NCI-H2196 treated with DMSO at 0.1 percent for 48 hours (cell line): ENCODE measurements around the gene PLCD4.

Experiments
- DNase-seq: peaks from one replicate; lab custom pipeline; 2025; ENCODE audit not compliant: unreplicated experiment; lab: John Stamatoyannopoulos, UW

Gene PLCD4

GRCh38 chr2:218607436-218608115 lies at the start of gene PLCD4:
TSS of gene PLCD4 (plus strand) at chr2:218607899. CDS start at chr2:218615740, 7,841 bp downstream.
- DNase-seq: peak; percentile 65

GRCh38 chr2:218557941-218558340 lies 49.8 kb upstream of the PLCD4 start:
- DNase-seq: no peak

- no peak for DNase-seq
Measured at GRCh38 chr2:218558986-218559385, 48.7 kb upstream of the PLCD4 start.

GRCh38 chr2:218564056-218564455 lies 43.6 kb upstream of the PLCD4 start:
- no peak for DNase-seq

- no peak for DNase-seq
Measured at GRCh38 chr2:218566296-218566695, 41.4 kb upstream of the PLCD4 start.

DNA sequence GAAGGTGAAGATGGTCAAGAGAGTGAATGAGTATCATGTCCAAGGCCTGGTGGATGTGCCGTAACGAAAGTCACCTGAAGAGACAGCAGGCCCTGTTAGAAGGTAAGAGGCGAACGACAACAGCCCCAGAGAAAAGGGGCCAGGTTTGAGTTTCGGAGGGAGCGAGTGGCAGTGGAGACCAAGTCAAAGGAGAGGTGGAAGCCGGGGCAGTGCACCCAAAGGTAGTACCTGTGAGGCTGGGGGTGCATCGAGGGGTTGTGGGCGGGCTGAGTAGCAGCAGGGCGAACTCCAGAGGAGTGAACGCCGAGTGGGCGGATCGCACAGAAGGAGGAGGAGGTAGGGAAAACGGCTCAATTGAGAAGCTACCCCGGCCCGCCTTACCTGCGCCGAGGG lies 39.9 kb upstream of the PLCD4 start:
- no peak for DNase-seq

GRCh38 chr2:218568190-218569037 lies 39.3 kb upstream of the PLCD4 start, which contains the start of the genes CNOT9 and USP37:
TSS of gene CNOT9 (plus strand) at chr2:218568839. CDS start at chr2:218568955, 116 bp downstream.
TSS of gene USP37 (minus strand) at chr2:218568351. CDS start at chr2:218558653, 9,698 bp downstream.
- peak; percentile 99 for DNase-seq

- peak; percentile 44 for DNase-seq
Measured at GRCh38 chr2:218569038-218569431, 38.7 kb upstream of the PLCD4 start.

GRCh38 chr2:218569661-218570500 lies 37.8 kb upstream of the PLCD4 start:
- DNase-seq: no peak

DNA sequence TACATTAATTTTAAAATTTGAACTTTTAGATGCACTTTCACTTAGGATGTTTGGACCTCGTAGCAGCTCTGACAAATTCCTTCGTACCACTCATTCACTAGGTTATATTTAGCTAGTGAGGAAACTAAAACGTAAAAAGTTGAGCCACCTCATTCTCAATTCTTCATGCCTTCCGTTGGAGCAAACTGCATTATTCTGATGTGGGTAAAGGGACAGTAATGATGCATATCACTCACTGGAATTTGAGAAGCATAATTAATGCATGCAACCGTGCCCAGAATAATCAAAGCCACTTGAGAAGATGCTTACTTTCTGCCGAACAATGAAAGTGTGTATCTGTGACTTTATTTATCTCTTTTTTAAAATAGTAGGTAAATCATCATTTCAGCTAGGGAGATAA lies 36.8 kb upstream of the PLCD4 start:
- DNase-seq: no peak

DNA sequence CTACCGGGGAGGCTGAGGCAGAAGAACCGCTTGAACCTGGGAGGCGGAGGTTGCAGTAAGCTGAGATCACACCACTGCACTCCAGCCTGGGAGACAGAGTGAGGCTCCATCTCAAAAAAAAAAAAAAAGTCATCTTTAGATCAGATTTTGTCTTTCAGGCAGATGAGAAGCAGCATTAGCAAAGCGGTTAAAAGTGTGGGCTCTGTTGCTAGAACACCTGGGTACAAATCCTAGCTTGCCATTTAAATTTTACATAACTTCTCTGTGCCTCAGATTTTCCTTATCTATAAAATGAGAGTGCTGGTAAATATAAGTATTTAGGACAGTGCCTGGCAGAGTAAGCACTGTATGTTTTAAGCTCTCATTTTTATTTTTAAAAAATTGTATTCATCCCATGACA lies 30.8 kb upstream of the PLCD4 start:
- DNase-seq: no peak

DNA sequence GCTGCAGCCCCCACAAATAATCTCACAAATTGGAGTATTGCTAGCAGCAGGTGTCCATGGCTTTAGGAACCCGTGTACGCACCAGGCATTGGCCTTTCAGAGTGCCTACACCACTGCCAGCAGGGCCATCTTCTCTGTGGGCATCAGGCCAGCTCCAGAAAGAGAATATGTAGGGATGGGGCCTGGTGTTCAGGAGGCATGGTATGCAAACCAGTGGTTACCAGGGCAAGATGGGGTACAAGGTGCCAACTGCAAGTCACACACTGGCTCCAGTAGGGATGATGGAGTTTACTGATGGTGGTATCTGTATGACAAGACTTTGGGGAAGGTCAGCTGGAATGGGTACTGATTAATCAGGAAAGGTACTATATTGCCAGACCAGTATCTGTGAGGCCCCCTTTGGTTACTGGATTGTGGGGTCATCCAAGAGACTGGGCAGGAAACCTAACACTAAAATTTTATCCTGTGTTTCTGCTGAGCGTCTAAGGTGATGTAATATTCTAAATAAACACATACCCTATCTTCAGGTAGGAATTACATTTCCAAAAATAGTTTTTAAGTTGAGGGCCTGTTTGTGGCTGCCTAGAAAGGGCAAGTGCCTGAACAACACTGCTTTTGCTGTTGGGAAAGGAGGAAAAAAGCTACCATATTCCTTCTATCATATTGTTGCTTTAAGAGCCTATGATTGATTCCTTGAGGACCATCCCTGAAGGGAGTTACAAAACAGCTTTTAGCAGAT lies 30.0 kb upstream of the PLCD4 start:
- DNase-seq: no peak

DNA sequence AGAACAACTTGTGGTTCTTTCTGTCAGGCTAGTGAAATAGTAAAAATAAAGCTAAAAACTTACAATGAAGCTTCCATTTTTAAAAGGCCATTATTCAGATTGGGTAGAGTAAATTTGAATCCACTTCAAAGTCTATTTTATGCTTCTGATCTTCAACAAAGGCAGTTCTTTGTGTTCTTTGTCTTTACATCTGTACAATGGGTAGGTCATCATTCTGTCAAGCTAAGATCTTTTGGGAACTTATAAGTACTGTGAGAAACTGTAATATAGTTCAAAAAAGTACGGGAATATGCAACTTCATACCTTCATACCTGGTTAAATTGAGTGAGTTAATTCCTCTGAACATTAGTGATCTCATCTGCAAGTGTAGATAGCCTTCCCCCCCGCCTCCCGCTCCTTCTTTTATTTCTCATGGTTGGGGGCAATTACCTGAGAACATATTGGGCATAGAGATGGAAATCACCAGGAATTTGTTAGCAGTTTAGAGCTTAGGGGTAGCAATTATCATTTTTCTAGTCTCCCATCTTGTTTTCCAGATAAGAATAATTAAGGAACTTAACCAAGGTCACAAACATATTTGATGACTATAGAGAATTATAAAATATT lies 29.3 kb upstream of the PLCD4 start:
- no peak for DNase-seq

GRCh38 chr2:218582076-218582475 lies 25.6 kb upstream of the PLCD4 start:
- no peak for DNase-seq

- no peak for DNase-seq
Measured at GRCh38 chr2:218583983-218584850, 23.5 kb upstream of the PLCD4 start.

DNA sequence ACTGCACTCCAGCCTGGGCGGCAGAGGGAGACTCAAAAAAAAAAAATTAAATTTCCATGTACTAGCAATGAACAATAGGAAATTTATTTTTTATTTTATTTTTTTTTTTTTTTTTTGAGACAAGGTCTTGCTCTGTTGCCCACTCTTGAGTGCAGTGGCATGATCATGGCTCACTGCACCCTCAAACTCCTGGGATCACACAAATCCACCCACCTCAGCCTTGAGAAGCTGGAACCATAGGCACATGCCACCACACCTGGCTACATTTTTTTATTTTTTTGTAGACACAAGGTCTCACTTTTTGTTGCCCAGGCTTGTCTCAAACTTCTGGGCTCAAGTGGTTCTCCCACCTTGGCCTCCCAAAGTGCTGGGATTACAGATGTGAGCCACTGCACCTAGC lies 22.2 kb upstream of the PLCD4 start:
- no peak for DNase-seq

DNA sequence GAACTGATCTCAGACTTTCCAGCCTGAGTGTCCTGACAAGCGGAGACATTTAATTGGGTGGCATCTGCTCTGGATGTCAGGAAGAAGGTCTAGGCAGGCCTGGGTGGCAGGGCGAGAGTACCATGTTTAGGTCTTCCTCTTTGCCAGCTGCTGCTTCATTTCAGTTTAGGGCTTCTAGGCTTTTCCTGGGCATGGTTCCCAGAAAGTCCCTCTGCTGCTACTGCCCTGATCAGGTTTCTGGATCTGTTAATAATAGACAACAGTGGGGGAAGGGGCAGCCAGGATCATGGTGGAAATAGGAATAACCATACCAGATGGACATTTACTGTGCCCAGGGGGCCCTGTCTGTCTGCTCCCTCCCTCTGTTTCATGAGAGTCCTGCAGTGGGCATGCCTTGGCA lies 2.3 kb upstream of the PLCD4 start:
- DNase-seq: peak; percentile 75

- no peak for DNase-seq
Measured at GRCh38 chr2:218615868-218616315, 8.2 kb downstream of the PLCD4 start.
